Spleen (tissue), 7 donors: Measurements from ENCODE around the gene TBC1D20.

Experiments used
- POLR2A ChIP-seq, 3 donors: fragments of 450-650 bp; IDR thresholded peaks; one replicate each; pipeline ENCODE4 v1.5.1; 2017; ENCODE audit warnings: antibody characterized with exemption in 3 of 3, mild to moderate bottlenecking in 1 of 3
- TF ChIP-seq, protein P1 (sequence below), 11 experiments: fragments of 200-600 bp in 7 of 11; fragments of 450-650 bp in 4 of 11; sonication (generic) in 4 of 11; IDR thresholded peaks in 8 of 11; conservative IDR thresholded peaks in 3 of 11; 1 replicate in 7 of 11; 2 replicates in 4 of 11; pipeline versions ENCODE4 v1.4.0 to v1.8.0; 2016 to 2021; ENCODE audit warnings: antibody characterized with exemption in 11 of 11, inconsistent platforms in 4 of 11, mild to moderate bottlenecking in 1 of 11
- donor health status: DM: no; HTN: no; CAD: no; lungs with moderate emphysema.
- donor health status: DM: no; HTN: no; CAD: no.
- donor health status: DM: no; HTN: no; CAD: no.

DNA sequence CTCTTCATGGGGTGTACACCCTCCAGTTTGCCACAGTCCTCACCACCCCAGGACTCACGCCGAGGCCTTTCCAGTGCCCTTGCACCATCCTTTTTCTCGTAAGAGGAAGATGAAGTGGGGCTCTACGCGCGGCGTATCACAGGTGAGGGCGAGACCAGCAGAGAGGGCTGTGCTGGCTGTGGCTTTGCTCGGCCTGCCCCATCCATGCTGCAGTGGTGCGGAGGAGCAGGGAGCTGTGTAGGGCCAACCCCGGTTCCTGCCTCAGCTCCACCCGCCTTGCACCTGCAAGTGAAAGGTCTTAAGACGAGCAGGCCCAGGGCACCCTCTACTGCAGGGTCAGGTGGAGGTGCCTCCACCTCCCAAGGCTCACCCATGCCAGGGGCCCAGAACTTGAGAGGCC is 30.1 kb downstream of the TBC1D20 start:
- TF ChIP-seq POLR2A (IDR thresholded peaks at IDR 0.05): no peak
- TF ChIP-seq, protein P1, sequence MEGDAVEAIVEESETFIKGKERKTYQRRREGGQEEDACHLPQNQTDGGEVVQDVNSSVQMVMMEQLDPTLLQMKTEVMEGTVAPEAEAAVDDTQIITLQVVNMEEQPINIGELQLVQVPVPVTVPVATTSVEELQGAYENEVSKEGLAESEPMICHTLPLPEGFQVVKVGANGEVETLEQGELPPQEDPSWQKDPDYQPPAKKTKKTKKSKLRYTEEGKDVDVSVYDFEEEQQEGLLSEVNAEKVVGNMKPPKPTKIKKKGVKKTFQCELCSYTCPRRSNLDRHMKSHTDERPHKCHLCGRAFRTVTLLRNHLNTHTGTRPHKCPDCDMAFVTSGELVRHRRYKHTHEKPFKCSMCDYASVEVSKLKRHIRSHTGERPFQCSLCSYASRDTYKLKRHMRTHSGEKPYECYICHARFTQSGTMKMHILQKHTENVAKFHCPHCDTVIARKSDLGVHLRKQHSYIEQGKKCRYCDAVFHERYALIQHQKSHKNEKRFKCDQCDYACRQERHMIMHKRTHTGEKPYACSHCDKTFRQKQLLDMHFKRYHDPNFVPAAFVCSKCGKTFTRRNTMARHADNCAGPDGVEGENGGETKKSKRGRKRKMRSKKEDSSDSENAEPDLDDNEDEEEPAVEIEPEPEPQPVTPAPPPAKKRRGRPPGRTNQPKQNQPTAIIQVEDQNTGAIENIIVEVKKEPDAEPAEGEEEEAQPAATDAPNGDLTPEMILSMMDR (IDR thresholded peaks at IDR 0.05 in 8 of 11, conservative IDR thresholded peaks at IDR 0.05 in 3 of 11): no peak
